DLD1 (cell line): ENCODE data around the gene HPSE.

Experiments used
- in situ Hi-C: cut with HindIII; loops from 2 replicates; pipeline ENCODE4 v1.10.0; 2017; ENCODE audit warnings: low sequenced_read_pairs

The HPSE gene

GRCh38 chr4:83334425-83335241 is at the start of gene HPSE:
Gene HPSE (minus strand): TSS chr4:83334848. CDS start chr4:83334782, 66 bp downstream.
- in situ Hi-C loops = no loop called here

DNA sequence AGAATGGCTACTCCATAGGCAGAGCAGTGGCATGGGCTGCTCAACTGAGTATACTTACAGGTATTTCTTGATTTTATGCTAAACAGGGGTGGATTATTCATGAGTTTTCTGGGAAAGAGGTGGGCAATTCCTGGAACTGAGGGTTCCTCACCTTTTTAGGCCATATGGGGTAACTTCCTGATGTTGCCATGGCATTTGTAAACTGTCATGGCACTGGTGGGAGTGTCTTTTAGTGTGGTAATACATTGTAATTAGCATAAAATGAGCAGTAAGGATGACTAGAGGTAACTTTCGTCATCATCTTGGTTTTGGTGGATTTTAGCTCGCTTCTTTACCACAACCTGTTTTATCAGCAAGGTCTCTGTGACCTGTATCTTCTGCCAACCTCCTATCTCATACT is 48.2 kb upstream of the HPSE start:
- in situ Hi-C loops = no loop called here

DNA sequence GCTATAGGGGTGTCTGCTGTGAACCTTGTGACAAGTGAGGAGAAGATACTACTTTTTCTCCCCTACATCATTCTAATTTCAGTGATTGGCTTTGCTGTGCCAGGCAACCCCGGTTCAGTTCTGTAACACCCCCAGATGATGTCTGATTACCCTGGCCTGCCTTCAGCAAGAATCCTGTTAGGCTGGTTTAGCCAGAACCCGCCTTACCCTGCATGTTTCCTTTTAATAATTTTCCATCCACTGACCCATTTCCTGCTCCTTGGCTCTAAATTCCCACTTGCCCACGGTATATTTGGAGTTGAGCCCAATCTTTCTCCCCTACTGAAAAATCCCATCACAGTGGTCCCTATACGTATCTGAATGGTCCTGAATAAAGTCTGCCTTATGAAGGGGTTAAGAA is 46.5 kb upstream of the HPSE start:
- in situ Hi-C loops = no loop called here

DNA sequence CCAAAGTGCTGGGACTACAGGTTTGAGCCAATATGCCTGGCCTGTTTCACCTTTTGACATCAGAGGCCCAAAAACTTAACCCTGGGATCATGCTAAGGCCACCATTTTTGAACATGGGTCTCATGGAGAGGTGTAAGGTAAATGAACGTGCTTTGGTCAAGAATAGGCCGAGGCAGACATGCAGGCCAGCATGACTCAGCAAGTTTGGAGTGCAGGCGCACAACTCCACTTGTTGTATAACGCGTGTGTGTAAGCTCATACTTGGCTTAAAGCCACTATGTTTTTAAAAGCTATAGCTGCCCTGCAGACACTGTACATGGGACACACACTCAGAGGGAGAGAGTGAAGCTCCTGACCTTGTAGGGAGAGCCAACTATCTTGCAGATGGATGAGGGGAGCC is 43.8 kb upstream of the HPSE start:
- in situ Hi-C loops = no loop called here

DNA sequence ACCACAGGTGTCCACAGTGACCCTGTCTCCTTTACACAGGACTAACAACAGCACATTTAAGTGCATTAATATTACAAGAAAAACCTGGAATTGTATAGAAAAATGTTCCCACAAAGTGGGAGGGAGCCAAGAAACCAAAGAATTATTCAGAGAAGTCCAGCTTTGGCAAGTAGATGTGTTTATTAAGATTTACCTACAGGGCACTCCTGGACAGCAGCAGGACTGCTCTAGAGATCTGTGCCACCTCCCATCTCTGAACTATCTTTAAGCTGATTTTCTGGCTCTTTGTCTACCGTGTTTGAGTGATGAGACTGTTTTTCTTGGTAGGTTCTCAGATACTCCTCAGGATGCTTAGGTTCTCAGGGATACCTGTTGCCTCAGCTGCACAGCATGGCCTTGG is 38.3 kb upstream of the HPSE start:
- in situ Hi-C loops = no loop called here

- in situ Hi-C loops = no loop called here
Observed at GRCh38 chr4:83371936-83372335, 37.3 kb upstream of the HPSE start.

- in situ Hi-C loops = no loop called here
Observed at GRCh38 chr4:83371235-83371634, 36.6 kb upstream of the HPSE start.

DNA sequence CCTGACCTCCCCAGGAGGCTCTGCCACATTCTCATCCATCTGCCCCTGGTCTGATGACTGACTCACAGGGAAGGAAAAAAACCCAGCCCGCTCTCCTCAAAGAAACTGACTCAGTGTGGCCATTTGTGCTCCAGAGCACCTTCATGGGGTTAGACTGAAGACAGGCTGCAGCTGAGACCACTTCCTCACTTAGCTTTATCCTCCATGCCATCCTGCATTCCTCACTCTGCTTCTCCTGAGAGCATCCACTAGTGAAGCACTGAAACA is 35.9 kb upstream of the HPSE start:
- in situ Hi-C loops = no loop called here

DNA sequence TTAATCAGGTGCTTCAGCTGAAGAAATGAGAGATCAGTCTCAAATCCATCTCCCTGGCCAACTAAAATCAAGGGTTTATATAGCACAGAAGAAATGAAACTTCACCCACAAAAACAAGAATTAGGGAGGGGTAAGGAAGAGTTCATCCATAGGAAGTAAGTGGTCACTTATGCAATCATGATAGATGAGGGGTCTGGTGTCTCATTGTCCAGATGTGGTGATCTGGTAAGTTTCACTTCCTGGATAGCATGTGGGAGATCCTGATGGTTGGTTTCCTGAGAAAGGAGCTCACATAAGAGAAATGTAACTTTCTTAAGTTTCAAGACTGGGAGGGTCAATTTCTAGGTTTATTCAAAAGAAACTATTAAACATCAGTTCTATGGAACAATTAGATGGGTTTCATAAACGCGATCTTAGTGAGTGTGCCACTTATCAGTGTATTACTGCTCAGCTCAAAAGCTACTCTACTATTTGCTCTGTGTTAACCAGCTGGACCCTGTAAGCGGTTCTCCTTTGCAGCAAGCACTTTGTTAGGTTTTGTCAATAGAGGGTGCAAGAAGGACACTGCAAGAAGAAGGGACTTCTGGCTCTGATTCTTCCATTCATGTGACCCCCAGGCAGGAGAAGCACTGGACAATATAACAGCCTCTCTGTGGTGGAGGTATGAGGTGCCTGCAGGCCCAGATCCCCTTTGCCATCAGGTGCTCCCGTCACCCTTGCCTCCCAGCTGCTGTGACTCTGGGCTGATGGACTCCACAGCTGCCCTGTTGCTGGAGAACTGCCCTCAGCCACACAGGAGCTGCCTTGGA is 35.4 kb upstream of the HPSE start:
- in situ Hi-C loops = no loop called here

GRCh38 chr4:83364312-83364711 is 29.7 kb upstream of the HPSE start:
- in situ Hi-C loops = no loop called here

GRCh38 chr4:83362492-83363329 is 28.1 kb upstream of the HPSE start:
- in situ Hi-C loops = no loop called here

DNA sequence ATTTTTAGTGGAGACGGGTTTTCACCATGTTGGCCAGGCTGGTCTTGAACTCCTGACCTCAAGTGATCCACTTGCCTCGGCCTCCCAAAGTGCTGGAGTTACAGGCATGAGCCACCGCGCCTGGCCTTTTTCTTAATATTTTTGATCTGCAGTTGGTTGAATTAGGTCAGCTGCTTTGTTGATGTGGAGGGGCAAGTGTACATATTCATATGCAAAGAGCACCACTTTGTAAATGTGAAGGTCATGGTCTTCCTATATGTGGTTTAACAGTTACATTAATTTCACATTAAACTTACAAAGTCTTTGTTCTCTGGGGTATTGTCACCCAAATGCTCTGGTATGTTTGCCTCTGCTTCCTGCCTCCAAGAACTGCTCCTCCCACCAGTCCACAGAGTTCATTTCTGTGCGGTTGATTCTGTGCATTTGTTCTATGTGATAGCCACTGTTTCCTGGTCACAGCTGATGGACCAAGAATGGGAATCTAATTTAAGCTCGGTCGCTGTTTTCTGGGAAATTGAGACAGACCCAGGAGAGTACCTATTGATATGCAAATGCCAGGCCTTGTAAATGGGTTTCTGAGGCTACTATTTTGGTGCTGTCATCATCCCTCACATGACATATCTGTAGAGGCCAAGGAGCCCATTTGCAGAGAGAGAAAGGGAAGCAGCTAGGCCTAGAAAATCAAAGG is 26.9 kb upstream of the HPSE start:
- in situ Hi-C loops = no loop called here

DNA sequence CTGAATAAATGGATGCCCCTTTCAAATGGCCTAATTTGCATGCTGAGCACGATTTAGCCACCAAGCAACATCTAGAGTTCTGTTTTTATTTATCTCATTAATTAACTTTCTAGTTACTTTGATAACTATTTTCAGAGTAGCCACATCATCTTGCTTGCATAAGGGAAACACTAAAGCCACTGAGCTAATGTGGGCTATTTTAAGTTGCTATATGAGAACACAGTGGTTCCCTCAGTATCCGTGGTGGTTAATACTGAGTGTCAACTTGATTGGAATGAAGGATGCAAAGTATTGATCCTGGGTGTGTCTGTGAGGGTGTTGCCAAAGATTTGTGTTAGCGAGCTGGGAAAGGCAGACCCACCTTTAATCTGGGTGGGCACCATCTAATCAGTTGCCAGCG is 25.4 kb upstream of the HPSE start:
- in situ Hi-C loops = no loop called here

DNA sequence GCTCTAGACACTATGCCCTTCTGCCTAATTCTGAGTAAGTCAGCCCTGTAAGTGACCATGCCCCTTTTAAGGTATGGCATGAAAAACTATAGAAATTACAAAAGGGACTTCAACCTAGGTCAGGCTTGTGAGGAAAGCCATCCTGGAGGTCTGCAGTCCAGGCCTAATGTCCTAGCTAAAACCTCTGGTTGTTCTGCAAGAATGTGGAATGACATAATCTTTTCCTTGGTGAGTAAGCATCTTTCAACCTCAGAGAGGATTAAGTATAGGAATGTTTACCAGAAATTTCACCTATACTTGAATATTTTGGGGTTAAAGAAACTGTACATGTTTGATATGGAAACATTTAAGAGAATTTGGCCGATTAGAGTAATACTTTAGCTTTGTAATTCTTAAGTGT is 23.8 kb upstream of the HPSE start:
- in situ Hi-C loops = no loop called here

DNA sequence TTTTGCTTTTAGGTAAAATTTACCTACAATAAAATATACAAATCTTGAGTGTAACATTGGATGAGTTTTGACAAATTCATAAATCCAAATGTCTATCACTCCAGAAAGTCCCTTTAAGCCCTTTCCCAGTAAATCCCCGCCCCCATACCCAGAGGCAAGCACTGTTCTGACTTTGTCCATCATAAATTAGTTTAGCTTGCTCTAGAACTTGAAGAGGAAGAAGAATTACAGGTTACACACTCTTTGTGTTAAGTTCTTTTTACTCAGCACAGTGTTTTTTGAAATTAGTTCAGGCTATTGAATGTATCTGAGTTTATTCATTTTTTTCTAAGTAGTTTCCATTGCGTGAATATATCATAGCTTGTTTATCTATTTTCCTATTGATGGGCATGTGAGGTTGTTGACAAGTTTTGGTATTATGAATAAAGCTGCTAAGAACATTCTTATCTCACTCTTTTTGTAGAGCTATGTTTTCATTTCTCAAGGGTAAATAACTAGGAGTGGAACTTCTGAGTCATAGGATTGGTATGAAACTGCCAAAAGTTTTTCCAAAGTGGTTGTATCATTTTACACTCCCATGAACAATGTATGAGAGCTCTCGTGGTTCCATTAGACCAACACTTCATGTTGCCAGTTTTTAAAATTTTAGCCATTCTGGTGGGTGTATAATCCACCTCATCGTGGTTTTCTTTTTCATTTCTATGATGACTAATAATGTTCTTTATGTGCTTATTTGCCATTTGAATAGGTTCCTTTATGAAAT is 22.4 kb upstream of the HPSE start:
- in situ Hi-C loops = no loop called here

DNA sequence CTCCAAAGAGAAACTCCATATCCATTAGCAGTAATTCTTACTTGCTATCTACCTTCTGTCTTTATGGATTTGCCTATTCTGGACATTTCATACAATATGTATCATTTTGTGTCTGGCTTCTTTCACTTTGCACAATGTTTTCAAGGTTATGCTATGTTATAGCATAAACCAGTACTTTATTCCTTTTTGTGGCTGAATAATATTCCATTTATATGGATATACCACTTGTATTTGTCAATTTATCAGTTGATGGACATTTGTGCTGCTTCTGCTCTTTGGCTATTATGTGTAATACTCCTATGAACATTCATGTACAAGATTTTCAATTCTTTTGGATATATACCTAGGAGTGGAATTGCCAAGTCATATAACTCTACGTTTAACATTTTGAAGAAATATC is 18.9 kb upstream of the HPSE start:
- in situ Hi-C loops = no loop called here

DNA sequence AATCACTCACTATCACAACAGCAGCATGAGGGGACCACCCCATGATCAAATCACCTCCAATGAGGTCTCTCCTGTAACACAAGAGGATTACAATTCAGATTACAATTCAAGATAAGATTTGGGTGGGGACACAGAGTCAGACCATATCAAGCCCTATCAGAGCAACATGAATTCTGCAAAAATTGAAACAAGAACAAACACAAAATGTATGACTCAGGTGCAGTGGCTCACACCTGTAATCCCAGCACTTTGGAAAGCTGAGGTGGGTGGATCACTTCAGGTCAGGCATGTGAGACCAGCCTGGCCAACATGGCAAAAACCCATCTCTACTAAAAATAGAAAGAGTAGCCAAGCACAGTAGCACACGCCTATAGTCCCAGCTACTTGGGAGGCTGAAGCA is 13.4 kb upstream of the HPSE start:
- in situ Hi-C loops = no loop called here

DNA sequence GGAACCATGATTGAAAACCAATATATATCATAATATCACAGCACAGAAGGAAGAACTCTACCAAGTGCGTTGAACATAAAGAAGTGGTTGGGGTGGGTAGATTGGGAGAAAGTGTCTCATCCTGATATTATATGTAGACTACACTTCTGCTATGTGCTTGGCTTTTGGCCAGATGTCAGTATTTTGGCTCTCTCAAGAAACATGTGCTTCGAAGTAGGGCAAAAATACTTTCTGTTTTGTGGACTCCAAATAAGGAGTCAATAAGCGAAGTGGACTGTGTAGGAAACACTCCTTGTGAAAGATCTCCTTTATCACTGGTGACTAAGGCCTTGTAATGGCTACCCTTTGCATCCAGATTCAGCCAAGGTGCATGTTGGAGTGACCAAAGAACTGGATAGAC is 7.8 kb upstream of the HPSE start:
- in situ Hi-C loops = no loop called here

GRCh38 chr4:83340692-83341343 is 6.2 kb upstream of the HPSE start:
- in situ Hi-C loops = no loop called here

DNA sequence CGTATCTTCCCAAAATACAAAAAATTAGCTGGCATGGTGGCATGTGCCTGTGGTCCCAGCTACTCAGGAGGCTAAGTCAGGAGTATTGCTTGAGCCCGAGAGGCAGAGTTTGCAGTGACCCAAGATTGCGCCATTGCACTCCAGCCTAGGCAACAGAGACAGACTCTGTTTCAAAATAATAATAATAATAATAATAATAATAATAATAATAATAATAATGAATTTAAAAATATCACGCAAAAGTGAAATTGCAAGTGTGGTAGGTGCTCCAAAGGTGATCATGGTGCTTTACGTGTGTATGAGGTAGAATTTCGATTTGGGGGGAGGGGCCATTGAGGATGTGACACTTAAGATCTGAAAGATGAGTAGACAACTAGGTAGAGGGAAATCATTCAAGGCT is 4.9 kb upstream of the HPSE start:
- in situ Hi-C loops = no loop called here
